GM19395 (cell line): ENCODE data around the gene DRGX.

ENCODE experiments used
- ATAC-seq: cut with Tn5 transposase; IDR thresholded peaks from one replicate; pipeline ENCODE4 v1.9.1; 2021; ENCODE audit warnings: mild to moderate bottlenecking, moderate library complexity; ENCODE audit not compliant: unreplicated experiment

Gene DRGX

DNA sequence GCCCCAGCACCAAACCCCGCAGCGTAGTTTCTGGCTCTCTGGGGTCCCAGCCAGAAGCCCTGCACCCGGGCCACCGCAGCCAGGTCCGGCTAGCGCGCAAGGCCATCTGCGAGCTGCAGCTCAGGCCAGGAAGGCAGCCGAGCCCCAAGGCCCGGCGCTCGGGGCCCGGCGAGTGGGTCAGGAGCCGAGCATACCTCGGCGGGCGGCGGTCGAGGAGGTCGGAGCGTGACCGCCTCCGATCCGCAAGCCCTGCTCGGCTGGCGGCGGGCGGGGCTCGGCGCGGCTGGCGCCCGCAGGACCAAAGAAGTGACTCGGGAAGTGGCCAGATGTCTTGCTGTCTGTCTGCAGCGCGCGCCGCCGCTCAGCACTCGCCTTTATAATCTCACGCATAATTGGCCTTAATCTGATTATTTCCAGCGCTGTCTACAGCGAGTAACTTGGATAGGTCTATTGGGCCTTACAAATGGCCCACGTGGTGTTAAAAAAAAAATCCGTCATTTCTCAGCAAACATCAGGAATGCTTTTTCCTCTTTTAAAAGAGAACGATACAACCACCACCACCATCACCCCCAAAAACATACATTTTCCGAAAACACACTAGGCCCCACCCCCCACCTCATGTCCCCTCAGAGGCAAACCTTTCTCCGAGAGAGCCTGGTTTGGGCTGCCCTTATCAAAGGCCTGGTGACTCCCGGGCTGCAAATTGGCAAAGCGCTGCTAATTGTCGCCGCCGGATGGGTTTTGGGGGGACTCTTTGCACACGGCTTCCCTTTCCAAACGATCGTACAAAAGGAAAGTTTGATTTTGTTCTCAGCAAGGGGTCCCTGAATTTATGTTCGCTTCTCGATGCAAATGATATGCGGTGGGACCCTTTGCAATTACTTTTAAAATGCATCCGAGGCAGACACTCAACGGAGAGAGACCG, at the start of gene DRGX:
Gene DRGX (minus strand): TSS at position 349 of the 925 bp plus-strand sequence. CDS start 649 bp downstream, outside the sequence.
- ATAC-seq: no peak

DNA sequence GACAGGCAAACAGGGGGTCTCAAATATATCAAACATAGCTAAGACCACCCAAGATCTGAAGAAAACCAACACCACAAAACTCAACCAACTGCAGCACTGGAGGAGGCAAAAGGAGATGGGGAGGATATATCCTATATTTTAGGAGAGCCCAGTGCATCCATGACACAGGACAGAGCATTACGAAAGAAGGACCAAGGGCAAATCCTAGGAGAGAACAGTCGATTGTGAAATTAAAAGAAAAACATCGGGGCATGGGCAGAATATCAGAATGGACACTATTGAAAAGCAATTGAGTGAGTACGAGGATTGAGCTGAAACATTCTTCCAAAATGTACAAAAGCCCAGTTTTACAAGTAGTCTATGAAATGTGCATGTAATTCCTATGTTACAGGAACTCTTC, 48.5 kb upstream of the DRGX start:
- no peak for ATAC-seq

DNA sequence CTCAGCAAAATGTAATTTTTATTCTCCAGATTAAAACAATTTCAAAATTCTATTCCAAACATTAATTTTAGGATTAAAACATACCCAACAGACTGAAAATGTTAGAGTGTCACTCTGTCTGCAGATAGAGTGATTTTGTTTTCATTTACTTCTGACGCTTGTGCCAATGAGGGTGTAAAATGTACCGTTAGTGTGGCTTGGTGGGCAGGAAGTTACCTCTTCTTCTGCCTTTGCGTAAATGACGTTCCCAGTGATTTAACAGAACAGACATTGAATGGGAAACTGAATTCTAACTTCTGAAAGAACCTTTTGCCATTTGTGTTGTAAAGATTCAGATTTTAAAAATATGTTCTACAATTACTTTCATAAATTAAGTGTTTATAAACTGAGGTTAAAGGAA, 47.0 kb upstream of the DRGX start:
- ATAC-seq: no peak

GRCh38 chr10:49441488-49442476, 45.9 kb upstream of the DRGX start:
- ATAC-seq: no peak

DNA sequence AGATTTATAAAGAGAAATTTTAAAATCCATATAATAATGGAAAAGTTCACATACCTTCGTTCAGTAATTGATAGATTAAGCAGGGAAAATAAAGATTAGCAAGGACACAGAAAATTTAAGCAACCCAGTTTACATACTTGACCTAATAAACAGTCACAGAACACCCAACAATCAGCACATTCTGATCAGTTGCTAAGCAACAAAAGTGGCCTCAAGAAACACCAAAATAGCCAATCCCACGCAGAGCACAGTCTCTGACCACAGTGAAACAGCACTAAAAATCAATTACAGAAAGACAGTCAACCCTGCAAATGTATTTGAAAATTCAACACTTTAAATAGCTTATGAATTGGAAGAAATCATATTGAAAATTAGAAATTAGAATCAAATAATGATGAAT, 39.3 kb upstream of the DRGX start:
- no peak for ATAC-seq

- ATAC-seq: no peak
Observed at GRCh38 chr10:49433069-49433468, 37.2 kb upstream of the DRGX start.

DNA sequence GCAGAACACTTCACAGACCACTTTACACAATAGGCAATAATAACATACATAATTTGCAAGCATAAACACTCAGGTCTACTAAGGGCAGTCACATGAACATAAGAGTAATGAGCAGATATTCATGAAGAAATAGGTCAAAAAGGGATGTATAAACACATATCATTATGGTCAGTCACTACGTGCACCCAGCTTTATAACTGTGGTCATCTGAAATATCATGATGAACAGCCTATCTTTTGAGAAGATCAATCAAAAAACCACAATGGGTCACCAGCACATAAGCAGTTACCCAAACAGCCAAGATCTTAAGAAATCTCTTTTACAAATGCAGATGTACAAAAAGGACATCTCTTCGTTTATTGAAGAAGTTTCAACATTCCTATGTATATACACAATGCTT, 35.5 kb upstream of the DRGX start:
- ATAC-seq: no peak

DNA sequence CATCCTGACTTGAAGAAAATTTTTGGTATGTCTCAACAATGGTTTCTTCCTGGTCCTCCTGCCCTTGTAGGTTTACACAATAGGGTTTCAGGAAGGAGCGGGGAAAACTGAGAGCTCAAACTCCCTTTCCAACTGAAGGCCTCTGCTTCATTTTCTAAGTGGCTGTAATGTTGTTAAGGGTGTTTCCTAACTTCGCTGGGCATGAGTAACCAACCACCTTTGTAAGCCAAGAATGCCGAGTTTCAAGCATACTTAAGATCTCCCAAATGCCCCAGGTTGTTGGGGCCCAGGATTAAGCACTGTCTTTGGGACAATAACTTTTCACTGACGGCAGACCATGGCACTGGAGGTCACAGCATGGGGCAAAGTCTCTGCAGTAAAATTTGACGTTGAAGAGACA, 33.6 kb upstream of the DRGX start:
- no peak for ATAC-seq

- no peak for ATAC-seq
Observed at GRCh38 chr10:49426490-49427360, 30.8 kb upstream of the DRGX start.

GRCh38 chr10:49419005-49419404, 23.1 kb upstream of the DRGX start:
- ATAC-seq: no peak

- no peak for ATAC-seq
Observed at GRCh38 chr10:49418328-49418727, 22.4 kb upstream of the DRGX start.

GRCh38 chr10:49418053-49418326, 22.1 kb upstream of the DRGX start:
- ATAC-seq: no peak

GRCh38 chr10:49417311-49418052, 21.6 kb upstream of the DRGX start:
- no peak for ATAC-seq

- no peak for ATAC-seq
Observed at GRCh38 chr10:49415846-49416245, 20.0 kb upstream of the DRGX start.

- no peak for ATAC-seq
Observed at GRCh38 chr10:49415109-49415508, 19.2 kb upstream of the DRGX start.

- no peak for ATAC-seq
Observed at GRCh38 chr10:49414496-49414895, 18.6 kb upstream of the DRGX start.

- ATAC-seq: no peak
Observed at GRCh38 chr10:49412571-49412970, 16.7 kb upstream of the DRGX start.

GRCh38 chr10:49410365-49411074, 14.6 kb upstream of the DRGX start:
- ATAC-seq: no peak

DNA sequence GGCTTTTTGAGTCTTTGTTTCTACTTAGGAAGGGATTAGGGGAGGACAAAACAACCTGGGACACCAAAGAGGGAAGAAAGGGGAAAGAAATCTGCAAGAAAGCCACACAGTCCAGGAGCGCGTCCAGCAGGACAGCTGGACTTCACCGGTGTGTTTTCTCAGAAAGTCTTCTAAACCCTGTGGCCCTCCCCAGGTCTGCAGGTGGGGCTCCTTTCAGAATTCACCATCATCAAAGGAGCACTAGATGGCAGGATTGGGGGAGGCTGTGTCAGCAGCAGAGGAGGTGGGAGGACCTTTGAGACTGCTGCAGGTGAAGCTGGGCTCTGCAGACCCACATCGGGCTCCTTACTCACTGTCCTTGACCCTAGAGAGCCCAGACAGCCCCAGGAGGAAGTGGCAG, 13.9 kb upstream of the DRGX start:
- ATAC-seq: no peak
